ENCODE results near the gene SCN5A. TPM values are rescaled to one million over a fixed set of nuclear protein-coding genes. Genes with fewer than 3 reads are reported as not detected.

The SCN5A gene
- total RNA-seq, 1 donor from 2014 or later, result 4.2 TPM

DNA sequence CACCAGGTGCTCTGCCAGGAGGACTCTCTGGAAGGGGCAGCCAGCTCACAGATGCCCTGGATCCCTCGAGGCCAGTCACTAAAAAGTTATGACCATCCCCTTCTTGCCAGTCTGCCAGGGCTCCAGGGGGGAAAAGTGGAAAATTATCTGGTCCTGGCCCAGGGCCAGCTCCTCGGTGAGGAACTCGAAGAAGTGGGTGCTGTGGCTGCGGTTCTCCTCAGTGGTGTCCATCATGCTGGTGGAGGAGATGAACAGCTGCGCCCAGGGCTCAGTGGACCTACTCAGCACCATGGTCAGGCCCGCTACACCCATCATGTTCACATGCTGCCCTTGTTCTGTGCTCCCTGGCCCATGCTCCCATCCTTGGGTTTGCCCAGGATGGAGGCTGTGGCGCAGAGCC lies 134.1 kb downstream of the SCN5A start:
- peaks cover 4% of the 10 kb centered on the region for H3K4me1 Mint-ChIP-seq (ENCODE audit: low read depth)
- DNase-seq (ENCODE audit: low spot score, unreplicated experiment), result no peak
- TF ChIP-seq, protein P1, sequence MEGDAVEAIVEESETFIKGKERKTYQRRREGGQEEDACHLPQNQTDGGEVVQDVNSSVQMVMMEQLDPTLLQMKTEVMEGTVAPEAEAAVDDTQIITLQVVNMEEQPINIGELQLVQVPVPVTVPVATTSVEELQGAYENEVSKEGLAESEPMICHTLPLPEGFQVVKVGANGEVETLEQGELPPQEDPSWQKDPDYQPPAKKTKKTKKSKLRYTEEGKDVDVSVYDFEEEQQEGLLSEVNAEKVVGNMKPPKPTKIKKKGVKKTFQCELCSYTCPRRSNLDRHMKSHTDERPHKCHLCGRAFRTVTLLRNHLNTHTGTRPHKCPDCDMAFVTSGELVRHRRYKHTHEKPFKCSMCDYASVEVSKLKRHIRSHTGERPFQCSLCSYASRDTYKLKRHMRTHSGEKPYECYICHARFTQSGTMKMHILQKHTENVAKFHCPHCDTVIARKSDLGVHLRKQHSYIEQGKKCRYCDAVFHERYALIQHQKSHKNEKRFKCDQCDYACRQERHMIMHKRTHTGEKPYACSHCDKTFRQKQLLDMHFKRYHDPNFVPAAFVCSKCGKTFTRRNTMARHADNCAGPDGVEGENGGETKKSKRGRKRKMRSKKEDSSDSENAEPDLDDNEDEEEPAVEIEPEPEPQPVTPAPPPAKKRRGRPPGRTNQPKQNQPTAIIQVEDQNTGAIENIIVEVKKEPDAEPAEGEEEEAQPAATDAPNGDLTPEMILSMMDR (IDR thresholded peaks at IDR 0.05; ENCODE audit: unreplicated experiment), result no peak
- H3K27ac Mint-ChIP-seq, result no peak overlapping the region
- peaks cover 4% of the 10 kb centered on the region for H3K36me3 Mint-ChIP-seq (ENCODE audit: insufficient read depth)
- H3K9me3 Mint-ChIP-seq (ENCODE audit: low read depth), result no peaks in the 10 kb centered on the region
- no peaks in the 10 kb centered on the region for H3K27me3 Mint-ChIP-seq
- no peak overlapping the region for H3K4me3 Mint-ChIP-seq (ENCODE audit: low read depth)

DNA sequence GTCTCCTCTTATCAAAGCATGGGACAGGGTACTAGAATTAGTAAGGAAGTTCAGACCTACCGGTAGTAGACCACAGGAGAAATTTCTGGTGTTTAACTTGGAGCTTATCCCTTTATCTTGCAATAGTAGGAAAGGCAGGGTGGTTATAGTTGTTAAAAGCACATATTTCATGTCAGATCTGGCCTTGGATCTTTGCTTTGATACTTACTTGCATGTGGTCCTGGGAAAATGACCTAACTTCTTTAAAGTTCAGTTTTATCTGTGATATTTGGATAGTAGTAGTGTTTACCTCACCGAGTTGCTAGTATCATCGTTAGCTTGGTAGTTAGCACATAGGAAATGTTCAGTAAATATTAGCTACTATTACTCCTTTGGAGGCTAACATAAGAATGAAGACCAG lies 137.9 kb downstream of the SCN5A start:
- Mint-ChIP-seq H3K4me3 (ENCODE audit: low read depth) (no peak overlapping the region), H3K36me3 (ENCODE audit: insufficient read depth) (peaks cover 8% of the 10 kb centered on the region), H3K27ac (no peak overlapping the region), H3K9me3 (ENCODE audit: low read depth) (no peaks in the 10 kb centered on the region), H3K27me3 (no peaks in the 10 kb centered on the region), H3K4me1 (ENCODE audit: low read depth) (no peaks in the 10 kb centered on the region)
- no peak for DNase-seq (ENCODE audit: low spot score, unreplicated experiment)
- TF ChIP-seq, protein P1 (IDR thresholded peaks at IDR 0.05; ENCODE audit: unreplicated experiment), result no peak

DNA sequence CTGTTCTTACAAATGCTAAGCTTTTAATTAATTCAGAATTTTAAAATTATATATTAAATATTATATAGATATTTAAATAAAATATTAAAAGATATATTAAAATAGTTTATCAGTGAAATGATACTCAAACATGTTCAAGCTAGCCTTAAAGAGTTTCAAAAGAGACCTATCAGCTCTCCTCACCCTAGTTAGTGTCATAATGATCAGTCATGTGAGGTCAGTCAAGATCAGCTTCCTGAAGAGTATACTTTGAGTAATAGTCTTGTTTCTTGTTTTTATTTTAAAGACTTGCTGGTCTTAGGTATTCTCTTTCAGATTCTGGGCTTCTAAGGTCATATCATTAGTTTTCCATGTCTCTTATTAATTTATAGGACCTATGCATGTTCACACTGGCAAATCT lies 138.9 kb downstream of the SCN5A start:
- H3K4me1 Mint-ChIP-seq (ENCODE audit: low read depth), result no peaks in the 10 kb centered on the region
- TF ChIP-seq, protein P1 (IDR thresholded peaks at IDR 0.05; ENCODE audit: unreplicated experiment), result no peak
- no peaks in the 10 kb centered on the region for H3K27me3 Mint-ChIP-seq
- H3K9me3 Mint-ChIP-seq (ENCODE audit: low read depth), result no peaks in the 10 kb centered on the region
- no peak for DNase-seq (ENCODE audit: low spot score, unreplicated experiment)
- peaks cover 8% of the 10 kb centered on the region for H3K36me3 Mint-ChIP-seq (ENCODE audit: insufficient read depth)
- H3K4me3 Mint-ChIP-seq (ENCODE audit: low read depth), result no peak overlapping the region
- H3K27ac Mint-ChIP-seq, result no peak overlapping the region

DNA sequence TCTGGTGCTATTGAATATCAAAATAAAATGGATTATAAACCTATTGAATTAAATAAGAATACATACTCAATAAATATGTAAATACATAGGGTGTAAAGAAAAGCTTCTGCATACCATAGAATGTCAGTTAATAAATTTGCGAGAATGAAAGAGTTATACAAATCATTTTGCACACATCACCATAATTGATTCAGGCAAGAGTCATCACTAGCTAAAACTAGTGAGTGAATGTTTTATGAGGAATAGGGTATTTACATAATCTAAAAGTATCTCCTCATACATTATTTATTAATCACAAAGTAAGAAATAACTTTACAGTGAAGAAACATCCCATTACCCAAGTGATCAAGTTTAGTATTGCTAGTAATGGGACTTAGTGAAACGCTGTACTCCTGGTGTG lies 139.8 kb downstream of the SCN5A start:
- TF ChIP-seq, protein P1 (IDR thresholded peaks at IDR 0.05; ENCODE audit: unreplicated experiment), result no peak
- peaks cover 7% of the 10 kb centered on the region for H3K36me3 Mint-ChIP-seq (ENCODE audit: insufficient read depth)
- H3K9me3 Mint-ChIP-seq (ENCODE audit: low read depth), result no peaks in the 10 kb centered on the region
- no peak overlapping the region for H3K4me3 Mint-ChIP-seq (ENCODE audit: low read depth)
- H3K4me1 Mint-ChIP-seq (ENCODE audit: low read depth), result no peaks in the 10 kb centered on the region
- no peak overlapping the region for H3K27ac Mint-ChIP-seq
- no peak for DNase-seq (ENCODE audit: low spot score, unreplicated experiment)
- H3K27me3 Mint-ChIP-seq, result no peaks in the 10 kb centered on the region

DNA sequence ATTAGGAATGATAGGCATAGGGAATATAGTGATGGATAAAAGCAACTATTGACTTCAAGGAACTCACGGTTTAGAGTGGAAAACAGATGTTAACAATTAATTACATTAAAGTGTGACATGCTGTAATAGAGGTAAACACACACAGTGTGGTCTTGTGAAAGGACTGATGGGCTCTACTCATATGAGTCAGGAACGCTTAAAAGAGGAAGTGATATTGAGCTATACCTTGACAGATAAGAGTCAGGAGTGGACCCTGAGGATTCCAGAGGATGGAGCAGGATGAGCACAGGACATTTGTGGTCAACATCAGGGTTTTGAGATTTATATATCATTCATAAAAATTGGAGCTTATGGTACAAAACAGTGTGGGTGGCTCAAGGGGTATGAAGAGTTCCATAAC lies 142.4 kb downstream of the SCN5A start:
- Mint-ChIP-seq H3K27ac (no peak overlapping the region), H3K27me3 (no peaks in the 10 kb centered on the region), H3K36me3 (ENCODE audit: insufficient read depth) (peaks cover 9% of the 10 kb centered on the region), H3K4me1 (ENCODE audit: low read depth) (no peaks in the 10 kb centered on the region), H3K9me3 (ENCODE audit: low read depth) (no peaks in the 10 kb centered on the region), H3K4me3 (ENCODE audit: low read depth) (no peak overlapping the region)
- TF ChIP-seq, protein P1 (IDR thresholded peaks at IDR 0.05; ENCODE audit: unreplicated experiment), result no peak
- DNase-seq (ENCODE audit: low spot score, unreplicated experiment), result no peak
